Measurements from ENCODE around the gene DYNC1I1. TPM values are rescaled to one million over a fixed set of nuclear protein-coding genes. Genes with fewer than 3 reads are reported as not detected.

DYNC1I1 gene
- total RNA-seq, 1 donor from 2014 or later = not detected

GRCh38 chr7:95910341-95910740 is 138.0 kb downstream of the DYNC1I1 start:
- FAIRE-seq (no peak), DNase-seq (ENCODE audit: low read depth) (no peak)
- no peaks in the 10 kb centered on the region for H3K27me3 ChIP-seq (ENCODE audit: control insufficient read depth, insufficient read depth, low read length)
- H3K4me3 ChIP-seq (ENCODE audit: low read depth, low read length) = no peak overlapping the region
- no peak for TF ChIP-seq CTCF (IDR thresholded peaks at IDR 0.05; ENCODE audit: insufficient read depth, low read length, severe bottlenecking)
- no peaks in the 10 kb centered on the region for H3K36me3 ChIP-seq (ENCODE audit: control insufficient read depth, insufficient read depth, low read length)

GRCh38 chr7:95915731-95916130 is 143.4 kb downstream of the DYNC1I1 start:
- H3K27me3 ChIP-seq (ENCODE audit: control insufficient read depth, insufficient read depth, low read length) = no peaks in the 10 kb centered on the region
- no peaks in the 10 kb centered on the region for H3K36me3 ChIP-seq (ENCODE audit: control insufficient read depth, insufficient read depth, low read length)
- DNase-seq (ENCODE audit: low read depth) (no peak), FAIRE-seq (no peak)
- no peak for TF ChIP-seq CTCF (IDR thresholded peaks at IDR 0.05; ENCODE audit: insufficient read depth, low read length, severe bottlenecking)
- H3K4me3 ChIP-seq (ENCODE audit: low read depth, low read length) = no peak overlapping the region

GRCh38 chr7:95916573-95917297 is 144.4 kb downstream of the DYNC1I1 start:
- FAIRE-seq (peak; percentile 40), DNase-seq (ENCODE audit: low read depth) (peak; percentile 44)

GRCh38 chr7:95917634-95918033 is 145.3 kb downstream of the DYNC1I1 start:
- Histone ChIP-seq H3K27me3 (ENCODE audit: control insufficient read depth, insufficient read depth, low read length) (no peaks in the 10 kb centered on the region), H3K4me3 (ENCODE audit: low read depth, low read length) (no peak overlapping the region), H3K36me3 (ENCODE audit: control insufficient read depth, insufficient read depth, low read length) (no peaks in the 10 kb centered on the region)
- no peak for TF ChIP-seq CTCF (IDR thresholded peaks at IDR 0.05; ENCODE audit: insufficient read depth, low read length, severe bottlenecking)
- DNase-seq (ENCODE audit: low read depth) (no peak), FAIRE-seq (no peak)

More at GRCh38 chr7:95916573-95917297, 144.4 kb downstream of the DYNC1I1 start:
- Histone ChIP-seq H3K27me3 (ENCODE audit: control insufficient read depth, insufficient read depth, low read length) (no peaks in the 10 kb centered on the region), H3K36me3 (ENCODE audit: control insufficient read depth, insufficient read depth, low read length) (no peaks in the 10 kb centered on the region), H3K4me3 (ENCODE audit: low read depth, low read length) (no peak overlapping the region)
- TF ChIP-seq CTCF (IDR thresholded peaks at IDR 0.05; ENCODE audit: insufficient read depth, low read length, severe bottlenecking) = peak; percentile 76

GRCh38 chr7:95919556-95919955 is 147.2 kb downstream of the DYNC1I1 start:
- FAIRE-seq (no peak), DNase-seq (ENCODE audit: low read depth) (no peak)
- Histone ChIP-seq H3K4me3 (ENCODE audit: low read depth, low read length) (no peak overlapping the region), H3K27me3 (ENCODE audit: control insufficient read depth, insufficient read depth, low read length) (no peaks in the 10 kb centered on the region), H3K36me3 (ENCODE audit: control insufficient read depth, insufficient read depth, low read length) (no peaks in the 10 kb centered on the region)
- no peak for TF ChIP-seq CTCF (IDR thresholded peaks at IDR 0.05; ENCODE audit: insufficient read depth, low read length, severe bottlenecking)

GRCh38 chr7:95921543-95921942 is 149.2 kb downstream of the DYNC1I1 start:
- no peaks in the 10 kb centered on the region for H3K36me3 ChIP-seq (ENCODE audit: control insufficient read depth, insufficient read depth, low read length)
- FAIRE-seq (no peak), DNase-seq (ENCODE audit: low read depth) (peak; percentile 75)
- no peak for TF ChIP-seq CTCF (IDR thresholded peaks at IDR 0.05; ENCODE audit: insufficient read depth, low read length, severe bottlenecking)
- no peak overlapping the region for H3K4me3 ChIP-seq (ENCODE audit: low read depth, low read length)
- H3K27me3 ChIP-seq (ENCODE audit: control insufficient read depth, insufficient read depth, low read length) = no peaks in the 10 kb centered on the region

Data from bronchial epithelial cell (primary cell).